NCI-H1436 treated with DMSO at 0.1 percent for 48 hours (cell line): ENCODE results near the gene FAM9B.
"Not testable (repeated sequence)": the region's sequence is repeated elsewhere in the genome, so short reads cannot be mapped to it uniquely, and the experiment has no call there.

ENCODE experiments used
- DNase-seq: peaks from one replicate; lab custom pipeline; 2025; lab: John Stamatoyannopoulos, UW

Gene FAM9B

GRCh38 chrX:9033989-9034388, at the start of gene FAM9B:
Gene FAM9B (minus strand): TSS chrX:9034127. CDS start chrX:9032986, 1,141 bp downstream.
- no peak for DNase-seq

- no peak for DNase-seq
These were observed 47.3 kb upstream of the FAM9B start for GRCh38 chrX:9081271-9081670.

- DNase-seq, result no peak
These were observed 40.4 kb upstream of the FAM9B start for GRCh38 chrX:9074326-9074725.

- no peak for DNase-seq
These were observed 38.4 kb upstream of the FAM9B start for GRCh38 chrX:9072281-9072680.

GRCh38 chrX:9071031-9071650, 37.2 kb upstream of the FAM9B start:
- DNase-seq, result no peak

- no peak for DNase-seq
These were observed 35.6 kb upstream of the FAM9B start for GRCh38 chrX:9069573-9069972.

GRCh38 chrX:9064694-9065093, 30.8 kb upstream of the FAM9B start:
- DNase-seq, result no peak

- DNase-seq, result no peak
These were observed 28.7 kb upstream of the FAM9B start for GRCh38 chrX:9062641-9063040.

- no peak for DNase-seq
These were observed 21.4 kb upstream of the FAM9B start for GRCh38 chrX:9055354-9055753.

- DNase-seq, result no peak
These were observed 18.2 kb upstream of the FAM9B start for GRCh38 chrX:9052081-9052480.

GRCh38 chrX:9050331-9050730, 16.4 kb upstream of the FAM9B start:
- no peak for DNase-seq

- DNase-seq, result no peak
These were observed 14.9 kb upstream of the FAM9B start for GRCh38 chrX:9048801-9049200.

- DNase-seq, result no peak
These were observed 4.3 kb upstream of the FAM9B start for GRCh38 chrX:9038244-9038643.

GRCh38 chrX:9037296-9037695, 3.4 kb upstream of the FAM9B start:
- DNase-seq, result no peak

GRCh38 chrX:9033586-9033985, 341 bp downstream of the FAM9B start:
- DNase-seq, result no peak

GRCh38 chrX:9033179-9033578, 748 bp downstream of the FAM9B start:
- DNase-seq, result no peak

GRCh38 chrX:9023293-9023692, 10.6 kb downstream of the FAM9B start:
- DNase-seq, result no peak

- no peak for DNase-seq
These were observed 14.8 kb downstream of the FAM9B start for GRCh38 chrX:9019151-9019550.

- not testable (repeated sequence) for DNase-seq
These were observed 15.6 kb downstream of the FAM9B start for GRCh38 chrX:9018332-9018731.

GRCh38 chrX:9003041-9003440, 30.9 kb downstream of the FAM9B start:
- no peak for DNase-seq

- no peak for DNase-seq
These were observed 45.5 kb downstream of the FAM9B start for GRCh38 chrX:8988446-8988845.

GRCh38 chrX:8987672-8988250, 46.2 kb downstream of the FAM9B start:
- no peak for DNase-seq

- no peak for DNase-seq
These were observed 49.7 kb downstream of the FAM9B start for GRCh38 chrX:8984231-8984630.

- DNase-seq, result no peak
These were observed 52.2 kb downstream of the FAM9B start for GRCh38 chrX:8981723-8982122.
